Neutrophil (primary cell): ENCODE results near the gene ITPR3.

Experiments used
- H3K27ac ChIP-seq: fragments of 200-600 bp; sonication (generic); 2 replicates; pipeline ENCODE4 v1.5.1; 2016; ENCODE audit warnings: mild to moderate bottlenecking, moderate library complexity
- H3K27me3 ChIP-seq: fragments of 200-600 bp; sonication (generic); 2 replicates; pipeline ENCODE4 v1.6.0; 2016; ENCODE audit warnings: mild to moderate bottlenecking
- H3K36me3 ChIP-seq: fragments of 200-600 bp; sonication (generic); 2 replicates; pipeline ENCODE4 v1.5.1; 2017
- H3K4me1 ChIP-seq, 2 experiments: fragments of 200-600 bp in 1 of 2; sonication (generic) in 1 of 2; 1 replicate in 1 of 2; 2 replicates in 1 of 2; pipeline versions ENCODE4 v1.5.1 to v1.6.1; 2013 to 2016; ENCODE audit warnings: low read depth in 1 of 2, low read length in 1 of 2, mild to moderate bottlenecking in 1 of 2, moderate library complexity in 1 of 2; ENCODE audit not compliant: control insufficient read depth in 1 of 2, insufficient read depth in 1 of 2
- H3K4me3 ChIP-seq, 2 experiments: fragments of 200-600 bp in 1 of 2; sonication (generic) in 1 of 2; 1 replicate in 1 of 2; 2 replicates in 1 of 2; pipeline ENCODE4 v1.5.1; 2013 to 2016; ENCODE audit warnings: low read depth in 1 of 2, low read length in 1 of 2, mild to moderate bottlenecking in 1 of 2, moderate library complexity in 1 of 2
- H3K9me3 ChIP-seq: fragments of 200-600 bp; sonication (generic); 2 replicates; pipeline ENCODE4 v1.5.1; 2016
- CTCF ChIP-seq: fragments of 200-600 bp; sonication (generic); IDR thresholded peaks from 2 replicates; pipeline ENCODE4 v1.5.1; 2016; ENCODE audit warnings: antibody characterized with exemption

ITPR3 gene

GRCh38 chr6:33699739-33700138 is 78.6 kb downstream of the ITPR3 start:
- H3K4me1 ChIP-seq, result no peaks in the 10 kb centered on the region
- no peak overlapping the region for H3K4me3 ChIP-seq
- no peaks in the 10 kb centered on the region for H3K27me3 ChIP-seq
- no peaks in the 10 kb centered on the region for H3K9me3 ChIP-seq
- H3K36me3 ChIP-seq, result peaks cover 18% of the 10 kb centered on the region
- TF ChIP-seq CTCF, result no peak
- no peak overlapping the region for H3K27ac ChIP-seq

- H3K36me3 ChIP-seq, result peaks cover 18% of the 10 kb centered on the region
- no peaks in the 10 kb centered on the region for H3K4me1 ChIP-seq
- no peaks in the 10 kb centered on the region for H3K27me3 ChIP-seq
- no peaks in the 10 kb centered on the region for H3K9me3 ChIP-seq
- no peak for TF ChIP-seq CTCF
- no peak overlapping the region for H3K27ac ChIP-seq
- H3K4me3 ChIP-seq, result no peak overlapping the region
These were observed 79.4 kb downstream of the ITPR3 start for GRCh38 chr6:33700391-33701050.

GRCh38 chr6:33702345-33702977 is 81.3 kb downstream of the ITPR3 start:
- Histone ChIP-seq H3K27ac (no peak overlapping the region), H3K4me3 (no peak overlapping the region), H3K27me3 (no peaks in the 10 kb centered on the region), H3K4me1 (no peaks in the 10 kb centered on the region), H3K9me3 (no peaks in the 10 kb centered on the region), H3K36me3 (no peaks in the 10 kb centered on the region)
- no peak for TF ChIP-seq CTCF

- Histone ChIP-seq H3K9me3 (no peaks in the 10 kb centered on the region), H3K27ac (no peak overlapping the region), H3K36me3 (no peaks in the 10 kb centered on the region), H3K4me1 (no peaks in the 10 kb centered on the region), H3K27me3 (no peaks in the 10 kb centered on the region), H3K4me3 (no peak overlapping the region)
- no peak for TF ChIP-seq CTCF
These were observed 83.3 kb downstream of the ITPR3 start for GRCh38 chr6:33704215-33705066.

GRCh38 chr6:33705268-33705885 is 84.3 kb downstream of the ITPR3 start:
- Histone ChIP-seq H3K36me3 (no peaks in the 10 kb centered on the region), H3K9me3 (no peaks in the 10 kb centered on the region), H3K27me3 (no peaks in the 10 kb centered on the region), H3K4me3 (no peak overlapping the region), H3K27ac (no peak overlapping the region), H3K4me1 (no peaks in the 10 kb centered on the region)
- TF ChIP-seq CTCF, result no peak
